ENCODE data around the gene PKDREJ.

- TF ChIP-seq, protein P1, sequence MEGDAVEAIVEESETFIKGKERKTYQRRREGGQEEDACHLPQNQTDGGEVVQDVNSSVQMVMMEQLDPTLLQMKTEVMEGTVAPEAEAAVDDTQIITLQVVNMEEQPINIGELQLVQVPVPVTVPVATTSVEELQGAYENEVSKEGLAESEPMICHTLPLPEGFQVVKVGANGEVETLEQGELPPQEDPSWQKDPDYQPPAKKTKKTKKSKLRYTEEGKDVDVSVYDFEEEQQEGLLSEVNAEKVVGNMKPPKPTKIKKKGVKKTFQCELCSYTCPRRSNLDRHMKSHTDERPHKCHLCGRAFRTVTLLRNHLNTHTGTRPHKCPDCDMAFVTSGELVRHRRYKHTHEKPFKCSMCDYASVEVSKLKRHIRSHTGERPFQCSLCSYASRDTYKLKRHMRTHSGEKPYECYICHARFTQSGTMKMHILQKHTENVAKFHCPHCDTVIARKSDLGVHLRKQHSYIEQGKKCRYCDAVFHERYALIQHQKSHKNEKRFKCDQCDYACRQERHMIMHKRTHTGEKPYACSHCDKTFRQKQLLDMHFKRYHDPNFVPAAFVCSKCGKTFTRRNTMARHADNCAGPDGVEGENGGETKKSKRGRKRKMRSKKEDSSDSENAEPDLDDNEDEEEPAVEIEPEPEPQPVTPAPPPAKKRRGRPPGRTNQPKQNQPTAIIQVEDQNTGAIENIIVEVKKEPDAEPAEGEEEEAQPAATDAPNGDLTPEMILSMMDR (IDR thresholded peaks at IDR 0.05) = no peak
- TF ChIP-seq POLR2AphosphoS5 (IDR thresholded peaks at IDR 0.05; ENCODE audit: low read depth, low read length) (no peak), SIN3A (IDR thresholded peaks at IDR 0.05; ENCODE audit: borderline replicate concordance, insufficient read depth, low read depth, low read length) (no peak)
- TF ChIP-seq, protein P2, sequence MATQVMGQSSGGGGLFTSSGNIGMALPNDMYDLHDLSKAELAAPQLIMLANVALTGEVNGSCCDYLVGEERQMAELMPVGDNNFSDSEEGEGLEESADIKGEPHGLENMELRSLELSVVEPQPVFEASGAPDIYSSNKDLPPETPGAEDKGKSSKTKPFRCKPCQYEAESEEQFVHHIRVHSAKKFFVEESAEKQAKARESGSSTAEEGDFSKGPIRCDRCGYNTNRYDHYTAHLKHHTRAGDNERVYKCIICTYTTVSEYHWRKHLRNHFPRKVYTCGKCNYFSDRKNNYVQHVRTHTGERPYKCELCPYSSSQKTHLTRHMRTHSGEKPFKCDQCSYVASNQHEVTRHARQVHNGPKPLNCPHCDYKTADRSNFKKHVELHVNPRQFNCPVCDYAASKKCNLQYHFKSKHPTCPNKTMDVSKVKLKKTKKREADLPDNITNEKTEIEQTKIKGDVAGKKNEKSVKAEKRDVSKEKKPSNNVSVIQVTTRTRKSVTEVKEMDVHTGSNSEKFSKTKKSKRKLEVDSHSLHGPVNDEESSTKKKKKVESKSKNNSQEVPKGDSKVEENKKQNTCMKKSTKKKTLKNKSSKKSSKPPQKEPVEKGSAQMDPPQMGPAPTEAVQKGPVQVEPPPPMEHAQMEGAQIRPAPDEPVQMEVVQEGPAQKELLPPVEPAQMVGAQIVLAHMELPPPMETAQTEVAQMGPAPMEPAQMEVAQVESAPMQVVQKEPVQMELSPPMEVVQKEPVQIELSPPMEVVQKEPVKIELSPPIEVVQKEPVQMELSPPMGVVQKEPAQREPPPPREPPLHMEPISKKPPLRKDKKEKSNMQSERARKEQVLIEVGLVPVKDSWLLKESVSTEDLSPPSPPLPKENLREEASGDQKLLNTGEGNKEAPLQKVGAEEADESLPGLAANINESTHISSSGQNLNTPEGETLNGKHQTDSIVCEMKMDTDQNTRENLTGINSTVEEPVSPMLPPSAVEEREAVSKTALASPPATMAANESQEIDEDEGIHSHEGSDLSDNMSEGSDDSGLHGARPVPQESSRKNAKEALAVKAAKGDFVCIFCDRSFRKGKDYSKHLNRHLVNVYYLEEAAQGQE (IDR thresholded peaks at IDR 0.05; ENCODE audit: insufficient read depth in 1 of 2, low read depth in 2 of 2, low read length in 1 of 2) = no peak
Observed at GRCh38 chr22:46251266-46251665, 11.9 kb downstream of the PKDREJ start.
